PC-3 (cell line): ENCODE measurements around the gene OR5A2. TPM values are rescaled to one million over a fixed set of nuclear protein-coding genes. Genes with fewer than 3 reads are reported as not detected.
"Not testable (repeated sequence)": the region's sequence is repeated elsewhere in the genome, so short reads cannot be mapped to it uniquely, and the experiment has no call there.

Experiments
- ATAC-seq: fragments of 200-7000 bp; cut with Tn5 transposase; 2 replicates; pipeline ENCODE4 v1.9.1; 2020; ENCODE audit warnings: mild to moderate bottlenecking, moderate library complexity
- BruUV-seq: library from RNA; stranded (reverse); fragments of 400-500 nt; replicated peaks from 2 replicates; lab custom pipeline; 2021; lab: Mats Ljungman, UMichigan
- CTCF ChIA-PET: fragments of 300-600 bp; sonication (Branson Sonifier 250); formaldehyde crosslinking; loops from one replicate; lab custom pipeline; 2022; ENCODE audit warnings: antibody characterized with exemption; lab: Charles Lee
- POLR2A ChIA-PET: fragments of 300-600 bp; sonication (Branson Sonifier 250); formaldehyde crosslinking; loops from one replicate; lab custom pipeline; 2022; ENCODE audit warnings: antibody characterized with exemption; ENCODE audit not compliant: unreplicated experiment; lab: Charles Lee
- DNase-seq: peaks from one replicate; pipeline ENCODE4 v3.0.0-alpha.2; 2015
- H2AFZ ChIP-seq: fragments of 300-600 bp; sonication (generic); 2 replicates; pipeline ENCODE4 v1.6.0; 2016; ENCODE audit warnings: antibody characterized with exemption, low read length
- H3F3A ChIP-seq: fragments of 300-600 bp; sonication (generic); one replicate; pipeline ENCODE4 v1.6.0; 2017; ENCODE audit warnings: antibody characterized with exemption, low read length, control low read depth, mild to moderate bottlenecking; ENCODE audit not compliant: unreplicated experiment
- H3K27ac ChIP-seq: fragments of 300-600 bp; sonication (generic); 2 replicates; pipeline ENCODE4 v1.5.1; 2016; ENCODE audit warnings: mild to moderate bottlenecking, low read length
- H3K27me3 ChIP-seq: fragments of 300-600 bp; sonication (generic); 2 replicates; pipeline ENCODE4 v1.6.1; 2016; ENCODE audit warnings: low read length, mixed read lengths
- H3K36me3 ChIP-seq: fragments of 300-600 bp; sonication (generic); 2 replicates; pipeline ENCODE4 v1.6.1; 2016; ENCODE audit warnings: low read depth, mixed run types, low read length, mixed read lengths
- H3K4me1 ChIP-seq: fragments of 300-600 bp; sonication (generic); 2 replicates; pipeline ENCODE4 v1.5.1; 2016; ENCODE audit warnings: low read length; ENCODE audit not compliant: insufficient read depth
- H3K4me2 ChIP-seq: fragments of 300-600 bp; sonication (generic); 2 replicates; pipeline ENCODE4 v1.6.0; 2016; ENCODE audit warnings: low read length
- H3K4me3 ChIP-seq: fragments of 300-600 bp; sonication (generic); 2 replicates; pipeline ENCODE4 v1.5.1; 2016; ENCODE audit warnings: mild to moderate bottlenecking, low read length, mixed read lengths
- H3K79me2 ChIP-seq: fragments of 300-600 bp; sonication (generic); 2 replicates; pipeline ENCODE4 v1.6.1; 2017; ENCODE audit warnings: low read length, mixed read lengths
- H3K9ac ChIP-seq: fragments of 300-600 bp; sonication (generic); 2 replicates; pipeline ENCODE4 v1.6.0; 2016; ENCODE audit warnings: mild to moderate bottlenecking, low read length
- H3K9me2 ChIP-seq: fragments of 300-600 bp; sonication (generic); replicated peaks from 2 replicates; pipeline ENCODE4 v1.6.1; 2016; ENCODE audit warnings: mixed run types, low read length, mixed read lengths
- H3K9me3 ChIP-seq: fragments of 300-600 bp; sonication (generic); 2 replicates; pipeline ENCODE4 v1.6.1; 2016; ENCODE audit warnings: low read length, mixed read lengths
- H4K20me1 ChIP-seq: fragments of 300-600 bp; sonication (generic); 2 replicates; pipeline ENCODE4 v1.6.1; 2016; ENCODE audit warnings: low read length, mixed read lengths
- EZH2 ChIP-seq: fragments of 300-600 bp; sonication (generic); IDR thresholded peaks from one replicate; pipeline ENCODE4 v1.6.1; 2017; ENCODE audit warnings: antibody characterized with exemption, mild to moderate bottlenecking, low read length; ENCODE audit not compliant: unreplicated experiment
- EZH2phosphoT487 ChIP-seq: fragments of 300-600 bp; sonication (generic); IDR thresholded peaks from 2 replicates; pipeline ENCODE4 v1.6.1; 2018; ENCODE audit warnings: mild to moderate bottlenecking, antibody characterized with exemption, low read length, borderline replicate concordance
- intact Hi-C: fragments of 100-400 bp; cut with micrococcal nuclease; formaldehyde crosslinking; loops from 2 replicates; pipeline ENCODE4 v1.9.0; 2023
- total RNA-seq: library from RNA; depleted of rRNA; stranded (reverse); fragments of >200 nt; gene quantifications from 2 replicates; pipeline ENCODE4 v1.2.3, GENCODE V29; 2014
- TF ChIP-seq, protein P1 (sequence below): fragments of 300-600 bp; sonication (generic); conservative IDR thresholded peaks from 2 replicates; pipeline ENCODE4 v1.5.1; 2017; ENCODE audit warnings: antibody characterized with exemption, low read depth, mild to moderate bottlenecking, low read length

Gene OR5A2
- total RNA-seq, 1 experiment from 2014 or later: not detected

DNA sequence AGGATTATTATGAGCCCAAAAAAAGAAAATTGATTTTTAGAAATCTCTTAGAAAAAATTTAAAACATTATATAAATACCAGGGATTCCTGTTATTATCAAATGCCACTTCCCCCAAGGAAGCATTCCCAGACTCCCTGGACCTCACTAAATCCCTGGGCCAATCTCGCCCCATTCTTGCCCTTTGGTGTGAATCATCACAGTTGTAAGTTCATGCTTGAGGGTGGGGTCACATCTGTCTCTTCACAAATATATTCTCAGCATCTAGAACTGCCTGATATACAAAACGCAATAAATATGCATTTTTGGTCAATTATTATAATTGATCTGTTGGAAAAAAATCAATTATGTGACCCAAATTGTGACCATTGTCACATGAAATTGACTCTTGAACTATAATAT lies 22.3 kb upstream of the OR5A2 start:
- Histone ChIP-seq H3K9me3 (no peaks in the 10 kb centered on the region), H3K9ac (no peak overlapping the region), H4K20me1 (no peaks in the 10 kb centered on the region), H3K9me2 (no peaks in the 10 kb centered on the region), H3K4me3 (no peak overlapping the region), H3K4me1 (no peaks in the 10 kb centered on the region), H3K36me3 (no peaks in the 10 kb centered on the region), H3K4me2 (no peak overlapping the region), H3K27ac (no peak overlapping the region), H3K27me3 (peaks cover 48% of the 10 kb centered on the region), H3K79me2 (no peaks in the 10 kb centered on the region), H3F3A (no peaks in the 10 kb centered on the region), H2AFZ (no peak overlapping the region)
- intact Hi-C loops: no loop called here
- BruUV-seq: no TSS peak
- ChIA-PET CTCF (no interaction called here), POLR2A (no interaction called here)
- TF ChIP-seq EZH2: no peak
- TF ChIP-seq, protein P1, sequence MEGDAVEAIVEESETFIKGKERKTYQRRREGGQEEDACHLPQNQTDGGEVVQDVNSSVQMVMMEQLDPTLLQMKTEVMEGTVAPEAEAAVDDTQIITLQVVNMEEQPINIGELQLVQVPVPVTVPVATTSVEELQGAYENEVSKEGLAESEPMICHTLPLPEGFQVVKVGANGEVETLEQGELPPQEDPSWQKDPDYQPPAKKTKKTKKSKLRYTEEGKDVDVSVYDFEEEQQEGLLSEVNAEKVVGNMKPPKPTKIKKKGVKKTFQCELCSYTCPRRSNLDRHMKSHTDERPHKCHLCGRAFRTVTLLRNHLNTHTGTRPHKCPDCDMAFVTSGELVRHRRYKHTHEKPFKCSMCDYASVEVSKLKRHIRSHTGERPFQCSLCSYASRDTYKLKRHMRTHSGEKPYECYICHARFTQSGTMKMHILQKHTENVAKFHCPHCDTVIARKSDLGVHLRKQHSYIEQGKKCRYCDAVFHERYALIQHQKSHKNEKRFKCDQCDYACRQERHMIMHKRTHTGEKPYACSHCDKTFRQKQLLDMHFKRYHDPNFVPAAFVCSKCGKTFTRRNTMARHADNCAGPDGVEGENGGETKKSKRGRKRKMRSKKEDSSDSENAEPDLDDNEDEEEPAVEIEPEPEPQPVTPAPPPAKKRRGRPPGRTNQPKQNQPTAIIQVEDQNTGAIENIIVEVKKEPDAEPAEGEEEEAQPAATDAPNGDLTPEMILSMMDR: no peak
- no peak for TF ChIP-seq EZH2phosphoT487
- DNase-seq (no peak), ATAC-seq (no peak)

DNA sequence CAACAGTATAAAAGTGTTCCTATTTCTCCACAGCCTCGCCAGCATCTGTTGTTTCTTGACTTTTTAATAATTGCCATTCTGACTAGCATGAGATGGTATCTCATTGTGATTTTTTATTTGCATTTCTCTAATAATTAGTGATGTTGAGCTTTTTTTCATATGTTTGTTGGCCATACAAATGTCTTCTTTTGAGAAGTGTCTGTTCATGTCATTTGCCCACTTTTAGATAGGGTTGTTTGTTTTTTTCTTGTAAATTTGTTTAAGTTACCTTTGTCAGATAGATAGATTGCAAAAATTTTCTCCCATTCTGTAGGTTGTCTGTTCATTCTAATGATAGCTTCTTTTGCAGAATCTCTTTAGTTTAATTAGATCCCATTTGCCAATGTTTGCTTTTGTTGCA lies 19.4 kb upstream of the OR5A2 start:
- H3K4me2 ChIP-seq, H3K4me1 ChIP-seq, DNase-seq, CTCF ChIA-PET, H3K9me3 ChIP-seq, H4K20me1 ChIP-seq, H3F3A ChIP-seq, H3K9me2 ChIP-seq, H3K27ac ChIP-seq, H2AFZ ChIP-seq, ATAC-seq, intact Hi-C loops, H3K4me3 ChIP-seq, H3K9ac ChIP-seq, H3K36me3 ChIP-seq, POLR2A ChIA-PET, BruUV-seq, H3K79me2 ChIP-seq: not testable (repeated sequence)
- peaks cover 56% of the 10 kb centered on the region for H3K27me3 ChIP-seq

DNA sequence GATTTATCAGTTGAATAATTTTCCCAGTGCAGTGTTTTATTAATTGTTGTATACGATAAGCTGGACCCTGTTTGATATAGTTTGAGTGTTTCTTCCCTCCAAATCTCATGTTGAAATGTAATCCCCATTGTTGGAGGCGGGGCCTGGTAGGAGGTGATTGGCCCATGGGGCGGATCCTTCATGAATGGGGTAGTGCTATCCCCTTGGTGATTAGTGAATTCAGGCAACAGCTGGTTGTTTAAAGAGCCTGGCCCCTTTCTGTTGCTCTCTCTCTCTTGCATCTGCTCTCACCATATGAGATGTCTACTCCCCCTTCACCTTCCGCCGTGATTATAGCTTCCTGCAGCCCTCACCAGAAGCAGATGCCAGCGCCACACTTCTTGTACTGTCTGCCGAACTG lies 11.6 kb upstream of the OR5A2 start:
- no peak overlapping the region for H3K27ac ChIP-seq
- no peak overlapping the region for H3K9ac ChIP-seq
- TF ChIP-seq EZH2phosphoT487: no peak
- no peak for TF ChIP-seq EZH2
- TF ChIP-seq, protein P1: no peak
- H3K9me2 ChIP-seq: no peaks in the 10 kb centered on the region
- no peaks in the 10 kb centered on the region for H3K36me3 ChIP-seq
- no peaks in the 10 kb centered on the region for H3F3A ChIP-seq
- CTCF ChIA-PET: no interaction called here
- ATAC-seq (no peak), DNase-seq (no peak)
- intact Hi-C loops: no loop called here
- no peaks in the 10 kb centered on the region for H3K79me2 ChIP-seq
- no peak overlapping the region for H2AFZ ChIP-seq
- POLR2A ChIA-PET: no interaction called here
- no peaks in the 10 kb centered on the region for H4K20me1 ChIP-seq
- no TSS peak for BruUV-seq
- H3K27me3 ChIP-seq: peaks cover 71% of the 10 kb centered on the region
- H3K4me1 ChIP-seq: no peaks in the 10 kb centered on the region
- H3K9me3 ChIP-seq: no peaks in the 10 kb centered on the region
- no peak overlapping the region for H3K4me2 ChIP-seq
- H3K4me3 ChIP-seq: no peak overlapping the region
